GM12872 (cell line): ENCODE results near the gene RGS5.

Experiments used
- TF ChIP-seq, protein P1 (sequence below): IDR thresholded peaks from 3 replicates; pipeline ENCODE4 v1.5.1; 2011; ENCODE audit warnings: low read depth, mild to moderate bottlenecking, low read length, moderate library complexity; ENCODE audit not compliant: insufficient read depth

RGS5 gene

GRCh38 chr1:163195728-163196448 is 6.8 kb downstream of the RGS5 start:
- TF ChIP-seq, protein P1, sequence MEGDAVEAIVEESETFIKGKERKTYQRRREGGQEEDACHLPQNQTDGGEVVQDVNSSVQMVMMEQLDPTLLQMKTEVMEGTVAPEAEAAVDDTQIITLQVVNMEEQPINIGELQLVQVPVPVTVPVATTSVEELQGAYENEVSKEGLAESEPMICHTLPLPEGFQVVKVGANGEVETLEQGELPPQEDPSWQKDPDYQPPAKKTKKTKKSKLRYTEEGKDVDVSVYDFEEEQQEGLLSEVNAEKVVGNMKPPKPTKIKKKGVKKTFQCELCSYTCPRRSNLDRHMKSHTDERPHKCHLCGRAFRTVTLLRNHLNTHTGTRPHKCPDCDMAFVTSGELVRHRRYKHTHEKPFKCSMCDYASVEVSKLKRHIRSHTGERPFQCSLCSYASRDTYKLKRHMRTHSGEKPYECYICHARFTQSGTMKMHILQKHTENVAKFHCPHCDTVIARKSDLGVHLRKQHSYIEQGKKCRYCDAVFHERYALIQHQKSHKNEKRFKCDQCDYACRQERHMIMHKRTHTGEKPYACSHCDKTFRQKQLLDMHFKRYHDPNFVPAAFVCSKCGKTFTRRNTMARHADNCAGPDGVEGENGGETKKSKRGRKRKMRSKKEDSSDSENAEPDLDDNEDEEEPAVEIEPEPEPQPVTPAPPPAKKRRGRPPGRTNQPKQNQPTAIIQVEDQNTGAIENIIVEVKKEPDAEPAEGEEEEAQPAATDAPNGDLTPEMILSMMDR = no peak

DNA sequence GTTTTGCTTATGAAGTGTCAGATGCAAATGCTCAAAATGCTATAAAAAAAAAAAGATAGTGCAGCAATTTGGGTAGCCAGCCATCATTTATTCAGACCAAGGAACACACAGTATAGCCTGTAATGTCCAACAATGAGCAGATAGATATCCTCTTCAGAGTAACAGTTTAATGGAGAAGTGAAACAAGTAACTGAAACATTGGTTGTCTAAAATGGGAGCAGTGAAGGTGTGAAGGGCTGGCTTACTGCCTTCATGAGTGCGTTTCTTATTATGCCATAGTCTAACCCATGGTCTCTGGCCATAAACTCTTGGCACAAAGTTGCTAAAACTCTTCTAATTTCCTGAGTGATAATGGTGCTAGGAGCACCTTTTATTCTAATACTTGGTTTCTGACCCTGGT is 11.4 kb downstream of the RGS5 start:
- TF ChIP-seq, protein P1 = no peak

- TF ChIP-seq, protein P1 = no peak
These were observed 13.8 kb downstream of the RGS5 start for GRCh38 chr1:163188947-163189346.

DNA sequence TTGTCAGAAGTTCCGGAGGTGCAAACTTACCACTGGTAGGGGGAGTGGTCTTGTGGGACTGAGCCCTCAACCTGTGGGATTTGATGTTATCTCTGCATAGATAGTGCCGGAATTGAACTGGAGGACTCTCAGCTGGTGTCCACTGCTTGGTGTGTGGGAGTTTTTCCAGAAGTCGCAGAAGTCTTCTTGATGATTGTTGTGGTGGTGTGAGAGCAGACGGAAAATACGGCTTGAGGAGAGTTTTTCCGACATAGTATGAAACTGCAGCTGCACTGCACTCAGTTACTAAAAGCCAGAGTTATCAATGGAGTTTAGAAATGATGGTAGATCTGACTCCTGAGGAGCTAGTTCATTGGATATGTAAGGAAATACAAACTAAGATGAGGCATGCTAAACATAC is 14.9 kb downstream of the RGS5 start:
- TF ChIP-seq, protein P1 = no peak

DNA sequence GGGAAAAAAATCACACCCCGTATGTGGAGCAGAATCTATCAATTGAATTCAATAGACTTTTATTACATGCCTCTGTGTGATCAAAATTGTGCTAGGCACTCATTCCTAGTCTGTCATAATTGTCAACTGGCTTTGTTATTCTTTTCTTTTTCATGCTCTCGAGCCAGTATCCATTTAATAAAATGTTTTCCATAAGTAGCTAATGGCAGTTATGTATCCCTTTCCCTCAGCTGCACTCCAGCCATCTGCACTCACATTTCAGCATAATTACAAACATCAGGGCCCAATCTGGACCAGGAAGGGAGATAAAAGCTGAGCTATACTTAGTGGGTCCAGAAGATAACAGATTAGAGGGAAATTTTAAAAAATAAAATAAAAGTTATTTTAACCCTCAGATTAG is 15.9 kb downstream of the RGS5 start:
- TF ChIP-seq, protein P1 = no peak

- TF ChIP-seq, protein P1 = no peak
These were observed 20.3 kb downstream of the RGS5 start for GRCh38 chr1:163182330-163182949.

- TF ChIP-seq, protein P1 = no peak
These were observed 24.1 kb downstream of the RGS5 start for GRCh38 chr1:163178628-163179027.
